Measurements from ENCODE around the gene TMEM218. TPM values are rescaled to one million over a fixed set of nuclear protein-coding genes. Genes with fewer than 3 reads are reported as not detected.

TMEM218 gene
- total RNA-seq, 1 experiment from 2014 or later, result 20.5 TPM

DNA sequence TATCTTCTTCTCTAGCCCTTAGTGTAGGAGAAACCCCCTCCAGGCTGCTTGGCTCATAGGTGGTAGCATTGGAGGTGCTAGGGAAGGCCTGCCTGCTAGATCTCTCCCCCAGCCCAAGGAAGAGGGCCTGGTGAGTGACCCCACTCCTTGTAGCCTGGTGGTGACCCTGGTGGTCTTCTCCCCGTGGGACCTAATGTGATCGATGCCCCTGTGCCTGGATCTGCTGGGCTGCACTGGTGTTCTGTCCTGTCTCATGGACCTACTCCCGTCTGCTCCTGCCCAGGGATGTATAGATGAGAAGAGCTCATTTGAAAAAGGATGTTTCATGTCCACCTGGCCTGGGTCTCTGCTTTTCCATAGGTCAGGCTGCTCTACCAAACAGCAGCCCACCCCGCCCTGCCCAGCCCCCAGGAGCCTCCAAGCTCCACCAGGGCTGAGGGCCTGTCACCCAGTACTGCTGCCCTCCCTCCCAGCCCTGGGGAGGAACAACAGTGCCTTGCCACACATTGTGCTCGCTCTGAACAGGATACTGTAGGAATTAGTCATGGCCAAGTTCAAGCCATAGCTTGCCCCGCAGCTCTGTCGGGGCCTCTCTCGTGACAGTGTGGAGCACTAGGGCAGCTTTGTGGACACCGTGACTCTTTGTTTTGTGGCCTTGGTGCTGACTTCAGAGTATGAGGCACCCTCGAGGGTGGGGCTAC lies 28.7 kb downstream of the TMEM218 start:
- Histone ChIP-seq H3K9me2 (ENCODE audit: insufficient read depth) (no peaks in the 10 kb centered on the region), H4K20me1 (ENCODE audit: insufficient read depth) (no peaks in the 10 kb centered on the region), H3K4me2 (peak overlapping the region; percentile 53), H2AFZ (peak overlapping the region; percentile 37; the same call in 1 of the 2 replicates), H3K79me2 (ENCODE audit: low read depth) (no peaks in the 10 kb centered on the region), H3K27me3 (ENCODE audit: insufficient read depth, low read depth) (no peaks in the 10 kb centered on the region), H3K27ac (peak overlapping the region; percentile 80), H3K4me1 (replicated peaks; ENCODE audit: insufficient read depth) (peaks cover 72% of the 10 kb centered on the region), H3K9me3 (ENCODE audit: insufficient read depth, low read depth) (no peaks in the 10 kb centered on the region), H3F3A (ENCODE audit: insufficient read depth, low read depth) (peaks cover 29% of the 10 kb centered on the region; the same call in 1 of the 2 replicates), H3K4me3 (no peak overlapping the region), H3K36me3 (ENCODE audit: low read depth) (peaks cover 11% of the 10 kb centered on the region; the same call in 1 of the 2 replicates)
- TF ChIP-seq, protein P1, sequence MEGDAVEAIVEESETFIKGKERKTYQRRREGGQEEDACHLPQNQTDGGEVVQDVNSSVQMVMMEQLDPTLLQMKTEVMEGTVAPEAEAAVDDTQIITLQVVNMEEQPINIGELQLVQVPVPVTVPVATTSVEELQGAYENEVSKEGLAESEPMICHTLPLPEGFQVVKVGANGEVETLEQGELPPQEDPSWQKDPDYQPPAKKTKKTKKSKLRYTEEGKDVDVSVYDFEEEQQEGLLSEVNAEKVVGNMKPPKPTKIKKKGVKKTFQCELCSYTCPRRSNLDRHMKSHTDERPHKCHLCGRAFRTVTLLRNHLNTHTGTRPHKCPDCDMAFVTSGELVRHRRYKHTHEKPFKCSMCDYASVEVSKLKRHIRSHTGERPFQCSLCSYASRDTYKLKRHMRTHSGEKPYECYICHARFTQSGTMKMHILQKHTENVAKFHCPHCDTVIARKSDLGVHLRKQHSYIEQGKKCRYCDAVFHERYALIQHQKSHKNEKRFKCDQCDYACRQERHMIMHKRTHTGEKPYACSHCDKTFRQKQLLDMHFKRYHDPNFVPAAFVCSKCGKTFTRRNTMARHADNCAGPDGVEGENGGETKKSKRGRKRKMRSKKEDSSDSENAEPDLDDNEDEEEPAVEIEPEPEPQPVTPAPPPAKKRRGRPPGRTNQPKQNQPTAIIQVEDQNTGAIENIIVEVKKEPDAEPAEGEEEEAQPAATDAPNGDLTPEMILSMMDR (conservative IDR thresholded peaks at IDR 0.05), result no peak
- TF ChIP-seq EZH2 (IDR thresholded peaks at IDR 0.05; ENCODE audit: low read depth), result no peak
- ChIA-PET POLR2A (ENCODE audit: unreplicated experiment) (interaction anchor here (0.6 to 0.8 kb wide), 3 partner anchors 16 to 543 kb away, joined by 3 to 5 read pairs (median 4); partner anchors contain the start of gene TMEM218), CTCF (no interaction called here)
- peak; percentile 83 to 94 for DNase-seq
- intact Hi-C loops (cut with micrococcal nuclease; ENCODE audit: unreplicated experiment), result loop anchor here (2.0 kb wide), 1 partner anchor 20 kb away; the partner anchor contains the start of gene SLC37A2
- no TSS peak for BruUV-seq (replicated peaks)

DNA sequence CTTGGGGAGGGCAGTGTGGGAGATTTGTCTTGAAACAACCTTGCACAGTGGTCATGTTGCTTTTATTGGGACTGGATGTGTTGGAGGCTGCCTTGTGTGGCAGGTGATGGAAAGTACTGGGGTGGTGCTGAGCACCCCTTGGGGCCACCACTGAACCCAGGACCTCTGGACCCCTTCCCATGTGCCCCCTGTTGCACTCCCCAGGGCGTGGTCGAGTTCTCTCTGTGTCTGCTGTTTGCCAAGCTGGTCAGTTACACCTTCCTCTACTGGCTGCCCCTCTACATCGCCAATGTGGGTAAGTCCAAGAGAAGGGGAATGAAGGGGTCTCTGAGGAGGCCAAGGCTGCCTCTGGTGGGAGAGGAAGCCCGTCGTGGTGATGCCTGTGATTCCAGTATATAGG lies 29.4 kb downstream of the TMEM218 start:
- peaks cover 11% of the 10 kb centered on the region; the same call in 1 of the 2 replicates for H3K36me3 ChIP-seq (ENCODE audit: low read depth)
- no peaks in the 10 kb centered on the region for H3K27me3 ChIP-seq (ENCODE audit: insufficient read depth, low read depth)
- no peaks in the 10 kb centered on the region for H3K9me2 ChIP-seq (ENCODE audit: insufficient read depth)
- H3K4me2 ChIP-seq, result peak overlapping the region; percentile 53
- peaks cover 74% of the 10 kb centered on the region for H3K4me1 ChIP-seq (replicated peaks; ENCODE audit: insufficient read depth)
- TF ChIP-seq, protein P1 (conservative IDR thresholded peaks at IDR 0.05), result no peak
- TF ChIP-seq EZH2 (IDR thresholded peaks at IDR 0.05; ENCODE audit: low read depth), result no peak
- BruUV-seq (replicated peaks), result TSS peak; percentile 50
- H3K9me3 ChIP-seq (ENCODE audit: insufficient read depth, low read depth), result no peaks in the 10 kb centered on the region
- H3F3A ChIP-seq (ENCODE audit: insufficient read depth, low read depth), result peaks cover 29% of the 10 kb centered on the region; the same call in 1 of the 2 replicates
- ChIA-PET POLR2A (ENCODE audit: unreplicated experiment) (no interaction called here), CTCF (no interaction called here)
- no peak overlapping the region for H2AFZ ChIP-seq
- no peaks in the 10 kb centered on the region for H4K20me1 ChIP-seq (ENCODE audit: insufficient read depth)
- H3K4me3 ChIP-seq, result no peak overlapping the region
- intact Hi-C loops (cut with micrococcal nuclease; ENCODE audit: unreplicated experiment), result loop anchor here (2.0 kb wide), 1 partner anchor 19 kb away; the partner anchor contains the start of gene SLC37A2
- no peaks in the 10 kb centered on the region for H3K79me2 ChIP-seq (ENCODE audit: low read depth)
- DNase-seq, result no peak
- peak overlapping the region; percentile 80 for H3K27ac ChIP-seq

DNA sequence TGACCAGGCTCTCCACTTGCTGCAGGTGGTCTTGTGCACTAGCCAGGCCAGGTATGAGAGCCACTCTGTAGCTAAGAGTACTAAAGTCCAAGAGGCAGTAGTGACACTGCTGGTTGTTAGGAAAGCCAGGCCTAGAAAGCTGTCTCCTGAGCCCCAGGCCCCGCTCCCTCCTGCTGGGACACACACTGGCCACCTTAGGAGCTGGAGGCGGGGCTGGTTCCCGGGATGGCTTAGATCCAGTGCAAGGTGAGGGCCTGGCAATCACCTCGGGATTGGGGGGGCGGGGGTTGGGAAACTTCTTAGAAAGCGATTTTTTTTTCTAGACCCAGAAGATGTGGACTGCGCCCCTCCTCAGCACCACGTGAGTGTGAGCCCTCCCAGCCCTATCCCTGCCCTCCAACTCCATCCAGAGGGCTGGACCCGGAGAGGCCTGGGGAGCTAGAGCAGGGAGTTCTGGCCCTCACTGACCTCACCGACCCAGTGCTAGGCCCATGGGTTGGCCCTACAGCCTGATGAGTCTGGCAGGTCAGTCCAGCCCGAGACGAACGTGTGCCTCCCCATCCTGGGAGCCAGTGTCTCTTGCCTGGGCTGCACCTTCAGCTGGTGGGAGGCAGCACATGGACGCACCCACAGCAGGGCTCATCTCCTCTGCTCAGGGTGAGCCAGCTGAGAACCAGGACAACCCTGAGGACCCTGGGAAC lies 30.2 kb downstream of the TMEM218 start:
- no peak for TF ChIP-seq EZH2 (IDR thresholded peaks at IDR 0.05; ENCODE audit: low read depth)
- TF ChIP-seq, protein P1 (conservative IDR thresholded peaks at IDR 0.05), result no peak
- H4K20me1 ChIP-seq (ENCODE audit: insufficient read depth), result no peaks in the 10 kb centered on the region
- DNase-seq, result no peak
- no peaks in the 10 kb centered on the region for H3K27me3 ChIP-seq (ENCODE audit: insufficient read depth, low read depth)
- ChIA-PET CTCF (no interaction called here), POLR2A (ENCODE audit: unreplicated experiment) (no interaction called here)
- intact Hi-C loops (cut with micrococcal nuclease; ENCODE audit: unreplicated experiment), result no loop called here
- no peaks in the 10 kb centered on the region for H3K79me2 ChIP-seq (ENCODE audit: low read depth)
- H3K4me3 ChIP-seq, result no peak overlapping the region
- BruUV-seq (replicated peaks), result no TSS peak
- H3K9me2 ChIP-seq (ENCODE audit: insufficient read depth), result no peaks in the 10 kb centered on the region
- H3K36me3 ChIP-seq (ENCODE audit: low read depth), result peaks cover 6% of the 10 kb centered on the region; the same call in 1 of the 2 replicates
- no peak overlapping the region for H2AFZ ChIP-seq
- H3K4me1 ChIP-seq (replicated peaks; ENCODE audit: insufficient read depth), result peaks cover 73% of the 10 kb centered on the region
- no peak overlapping the region for H3K4me2 ChIP-seq
- no peak overlapping the region for H3K27ac ChIP-seq
- H3K9me3 ChIP-seq (ENCODE audit: insufficient read depth, low read depth), result no peaks in the 10 kb centered on the region
- H3F3A ChIP-seq (ENCODE audit: insufficient read depth, low read depth), result peaks cover 29% of the 10 kb centered on the region; the same call in 1 of the 2 replicates

Measured in PC-9 (cell line).